ENCODE measurements around the gene RPEL1.

RPEL1 gene

DNA sequence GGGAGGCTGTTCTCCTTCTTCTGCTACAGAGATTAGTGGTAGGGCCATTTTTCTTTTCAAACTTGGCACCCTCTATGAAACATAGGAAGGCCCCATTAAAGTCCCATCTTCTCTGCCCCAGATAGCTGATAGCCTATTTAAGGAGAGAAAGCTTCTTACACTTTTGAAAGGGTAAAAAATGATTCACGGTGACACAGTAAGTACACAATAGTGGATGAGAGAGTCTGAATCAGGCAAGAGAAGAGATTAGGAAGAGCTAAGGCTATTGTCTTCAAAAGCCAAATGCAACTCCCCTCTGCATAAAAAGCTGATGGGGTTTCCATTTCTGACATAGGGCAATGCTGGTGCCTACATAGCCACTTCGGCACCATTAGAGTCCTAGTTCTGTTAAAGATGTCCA lies 34.8 kb downstream of the RPEL1 start:
- no peak for DNase-seq (ENCODE audit: low spot score)

GRCh38 chr10:103281753-103282152 lies 36.1 kb downstream of the RPEL1 start:
- DNase-seq (ENCODE audit: low spot score): no peak

DNA sequence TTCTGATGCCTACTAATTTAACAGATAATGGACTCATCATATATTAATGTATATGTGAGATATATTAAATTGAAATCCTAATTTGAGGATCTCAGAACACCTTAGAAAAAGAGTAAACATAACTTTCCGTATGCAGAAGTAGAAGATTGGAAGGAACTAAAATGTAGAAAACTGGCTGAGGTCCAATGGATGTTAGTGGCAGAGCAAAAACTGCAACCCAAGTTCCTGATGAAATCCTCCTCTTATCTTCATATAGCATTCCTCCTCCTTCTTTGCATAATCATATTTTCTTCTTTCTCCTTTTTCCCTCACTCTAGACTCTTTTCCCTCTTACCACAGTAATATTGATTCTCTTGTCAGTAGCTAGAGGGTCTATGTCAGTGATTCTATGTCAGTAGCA lies 37.3 kb downstream of the RPEL1 start:
- no peak for DNase-seq (ENCODE audit: low spot score)

DNA sequence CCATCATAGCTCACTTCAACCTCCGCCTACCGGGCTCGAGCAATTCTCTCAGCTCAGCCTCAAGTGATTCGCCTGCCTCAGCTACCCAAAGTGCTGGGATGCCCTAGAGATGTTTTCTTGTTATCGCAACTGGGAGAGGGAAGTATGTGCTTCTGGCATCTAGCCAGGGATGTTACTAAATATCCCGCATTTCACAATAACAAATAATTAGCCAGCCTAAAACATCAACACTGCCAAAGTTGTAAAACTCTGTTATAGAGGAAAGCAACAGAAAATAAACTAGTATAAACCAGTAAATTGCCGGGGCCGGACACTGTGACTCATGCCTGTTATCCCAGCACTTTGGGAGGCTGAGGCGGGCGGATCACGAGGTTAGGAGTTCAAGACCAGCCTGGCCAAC lies 38.5 kb downstream of the RPEL1 start:
- DNase-seq (ENCODE audit: low spot score): no peak

DNA sequence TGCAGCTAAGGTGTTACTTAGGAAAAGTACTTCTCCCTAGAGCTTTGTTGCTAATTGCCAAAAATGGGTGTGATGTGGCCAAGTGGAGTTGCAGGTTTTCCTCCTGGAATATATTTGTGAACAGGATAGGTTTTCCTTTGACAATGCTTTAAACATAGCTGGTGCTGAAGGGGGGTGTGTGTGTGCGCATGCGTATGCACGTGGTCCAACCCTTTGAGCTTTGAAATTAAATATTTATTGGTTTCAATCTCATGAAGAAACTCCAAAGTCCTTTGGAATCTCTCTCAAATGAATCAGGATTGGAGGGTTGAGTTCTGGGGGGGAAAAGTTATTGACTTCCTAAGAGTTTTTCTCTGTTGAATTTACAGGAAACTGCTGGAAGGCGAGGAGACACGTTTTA lies 42.3 kb downstream of the RPEL1 start:
- DNase-seq (ENCODE audit: low spot score): no peak

- DNase-seq (ENCODE audit: low spot score): no peak
Measured at GRCh38 chr10:103291588-103291987, 45.9 kb downstream of the RPEL1 start.

- DNase-seq (ENCODE audit: low spot score): no peak
Measured at GRCh38 chr10:103295374-103296015, 49.8 kb downstream of the RPEL1 start.
